Esophagus muscularis mucosa (tissue), 4 donors: ENCODE results near the gene TP53AIP1. TPM values are rescaled to one million over a fixed set of nuclear protein-coding genes. Genes with fewer than 3 reads are reported as not detected.

Experiments used
- DNase-seq: peaks from one replicate; pipeline ENCODE4 v3.0.0-alpha.2; 2017; ENCODE audit errors: extremely low spot score
- H3K27ac ChIP-seq, 4 donors: fragments of 200-600 bp; sonication (generic); replicated peaks in 1 of 4; 1 replicate in 3 of 4; 2 replicates in 1 of 4; pipeline ENCODE4 v1.5.1; 2016 to 2019; ENCODE audit warnings: mild to moderate bottlenecking in 1 of 4
- H3K27me3 ChIP-seq, 4 donors: fragments of 200-600 bp; sonication (generic); one replicate each; pipeline versions ENCODE4 v1.5.1 to v1.6.0; 2016 to 2019
- H3K36me3 ChIP-seq, 4 donors: fragments of 200-600 bp; sonication (generic); one replicate each; pipeline ENCODE4 v1.5.1; 2016 to 2019
- H3K4me1 ChIP-seq, 4 donors: fragments of 200-600 bp; sonication (generic); one replicate each; pipeline ENCODE4 v1.5.1; 2016 to 2019
- H3K4me3 ChIP-seq, 4 donors: fragments of 200-600 bp; sonication (generic); 1 replicate in 2 of 4; 2 replicates in 2 of 4; pipeline ENCODE4 v1.5.1; 2016 to 2019; ENCODE audit warnings: mild to moderate bottlenecking in 4 of 4, moderate library complexity in 1 of 4
- H3K9me3 ChIP-seq, 4 donors: fragments of 200-600 bp; sonication (generic); 1 replicate in 3 of 4; 2 replicates in 1 of 4; pipeline ENCODE4 v1.5.1; 2016 to 2019
- EP300 ChIP-seq: sonication (generic); formaldehyde crosslinking; IDR thresholded peaks from one replicate; pipeline ENCODE4 v1.6.1; 2017; ENCODE audit warnings: antibody characterized with exemption
- POLR2A ChIP-seq: fragments of 450-650 bp; IDR thresholded peaks from one replicate; pipeline ENCODE4 v1.6.1; 2017; ENCODE audit warnings: antibody characterized with exemption, moderate library complexity, mild to moderate bottlenecking, low read depth
- POLR2AphosphoS5 ChIP-seq, 2 donors: sonication (generic); formaldehyde crosslinking; IDR thresholded peaks; one replicate each; pipeline ENCODE4 v1.6.1; 2017; ENCODE audit warnings: antibody characterized with exemption in 2 of 2
- WGBS: methylation state at CpG from one replicate; pipeline ENCODE4 v1.1.5; 2018; 5-methylcytosine and 5-hydroxymethylcytosine counted together
- intact Hi-C: fragments of 100-400 bp; cut with DNase I; formaldehyde crosslinking; loops from one replicate; pipeline ENCODE4 v1.15.1; 2023
- total RNA-seq, 4 donors: library from RNA; depleted of rRNA; stranded (reverse); fragments of >200 nt; gene quantifications; one replicate each; pipeline versions ENCODE4 v1.1.0 to v1.2.1, GENCODE V29; 2016
- TF ChIP-seq, protein P1 (sequence below), 3 experiments: fragments of 200-600 bp in 2 of 3; fragments of 450-650 bp in 1 of 3; sonication (generic) in 2 of 3; IDR thresholded peaks; one replicate each; pipeline ENCODE4 v1.5.1; 2017 to 2019; ENCODE audit warnings: antibody characterized with exemption in 3 of 3, mild to moderate bottlenecking in 2 of 3, moderate library complexity in 1 of 3

Gene TP53AIP1
- total RNA-seq, 4 donors from 2014 or later, result 0.57 TPM; not detected in 3

DNA sequence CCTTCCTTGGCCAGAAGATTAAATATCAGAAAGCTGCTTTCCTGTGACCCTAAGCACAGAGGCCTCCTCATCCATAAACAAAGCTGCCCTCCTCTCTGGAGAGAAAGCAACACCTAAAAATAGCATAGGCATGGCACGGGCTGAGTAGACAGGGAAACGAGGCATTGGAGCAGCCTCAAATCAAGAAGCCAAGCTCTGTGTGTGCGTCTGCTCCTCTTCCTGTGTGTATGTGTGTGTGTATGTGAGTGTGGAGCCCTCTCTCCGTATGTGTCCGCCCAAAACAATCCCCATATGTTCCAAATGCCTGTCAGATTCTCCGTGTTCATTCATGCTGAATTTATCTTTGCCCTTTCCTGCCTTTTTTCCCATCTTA is 27.5 kb downstream of the TP53AIP1 start:
- Histone ChIP-seq H3K27me3 (peaks cover 0 to 17% (median 0%) of the 10 kb centered on the region in 4 donors), H3K27ac (no peak overlapping the region), H3K36me3 (no peaks in the 10 kb centered on the region), H3K9me3 (no peaks in the 10 kb centered on the region), H3K4me1 (peaks cover 0 to 6% (median 0%) of the 10 kb centered on the region in 4 donors), H3K4me3 (no peak overlapping the region)
- TF ChIP-seq, protein P1, sequence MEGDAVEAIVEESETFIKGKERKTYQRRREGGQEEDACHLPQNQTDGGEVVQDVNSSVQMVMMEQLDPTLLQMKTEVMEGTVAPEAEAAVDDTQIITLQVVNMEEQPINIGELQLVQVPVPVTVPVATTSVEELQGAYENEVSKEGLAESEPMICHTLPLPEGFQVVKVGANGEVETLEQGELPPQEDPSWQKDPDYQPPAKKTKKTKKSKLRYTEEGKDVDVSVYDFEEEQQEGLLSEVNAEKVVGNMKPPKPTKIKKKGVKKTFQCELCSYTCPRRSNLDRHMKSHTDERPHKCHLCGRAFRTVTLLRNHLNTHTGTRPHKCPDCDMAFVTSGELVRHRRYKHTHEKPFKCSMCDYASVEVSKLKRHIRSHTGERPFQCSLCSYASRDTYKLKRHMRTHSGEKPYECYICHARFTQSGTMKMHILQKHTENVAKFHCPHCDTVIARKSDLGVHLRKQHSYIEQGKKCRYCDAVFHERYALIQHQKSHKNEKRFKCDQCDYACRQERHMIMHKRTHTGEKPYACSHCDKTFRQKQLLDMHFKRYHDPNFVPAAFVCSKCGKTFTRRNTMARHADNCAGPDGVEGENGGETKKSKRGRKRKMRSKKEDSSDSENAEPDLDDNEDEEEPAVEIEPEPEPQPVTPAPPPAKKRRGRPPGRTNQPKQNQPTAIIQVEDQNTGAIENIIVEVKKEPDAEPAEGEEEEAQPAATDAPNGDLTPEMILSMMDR (IDR thresholded peaks at IDR 0.05), result no peak
- no peak for TF ChIP-seq POLR2A
- TF ChIP-seq EP300, result no peak
- no peak for TF ChIP-seq POLR2AphosphoS5 (IDR thresholded peaks at IDR 0.05)
- WGBS, result 59% methylated on average over 6 of the region's 6 CpGs
- DNase-seq, result no peak
- intact Hi-C loops, result no loop called here

DNA sequence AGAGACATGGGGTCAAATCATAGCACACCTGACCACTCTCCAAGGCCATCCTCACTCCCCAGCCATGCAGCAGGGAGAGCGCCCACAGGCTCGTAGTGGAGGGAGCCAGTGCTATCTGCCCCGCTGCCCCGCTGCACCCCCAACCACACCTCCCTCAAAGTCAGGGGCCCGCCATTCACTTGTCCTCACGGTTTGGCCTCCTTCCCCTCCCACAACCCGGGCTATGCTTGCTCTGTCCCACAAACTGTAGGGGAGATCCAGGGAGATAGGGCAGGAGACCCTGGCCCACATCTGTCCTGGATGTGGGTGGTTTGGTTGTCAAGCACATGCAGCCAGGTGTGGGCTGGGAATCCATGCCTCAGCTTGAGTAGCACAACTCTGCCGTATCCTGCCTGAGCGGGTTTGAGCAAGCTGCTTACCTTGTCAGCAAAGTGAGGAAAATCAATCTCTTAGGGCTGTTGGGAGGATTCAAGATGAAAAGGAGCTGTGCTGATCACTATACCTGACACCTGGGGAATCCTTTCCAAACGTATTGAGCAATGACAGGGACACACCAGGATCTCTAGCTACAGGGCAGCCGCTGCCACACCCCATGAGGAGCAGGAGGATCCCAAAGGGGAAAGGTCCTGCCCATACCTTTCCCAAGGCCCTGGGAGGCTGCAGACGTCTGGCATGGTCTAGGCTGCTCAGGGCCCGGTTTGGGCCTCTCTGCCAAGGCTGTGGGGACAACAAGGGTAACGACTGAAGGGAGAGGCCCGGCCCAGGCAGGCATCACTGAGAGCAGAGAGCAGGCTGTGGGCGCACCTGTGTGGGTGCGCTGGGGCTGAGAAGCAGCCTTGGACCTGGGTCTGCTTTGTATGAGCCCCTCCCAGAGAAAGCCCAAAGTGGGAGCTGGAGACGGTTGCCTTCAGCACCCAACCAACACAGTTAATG is 28.2 kb downstream of the TP53AIP1 start:
- TF ChIP-seq EP300 (no peak), POLR2A (no peak), POLR2AphosphoS5 (IDR thresholded peaks at IDR 0.05) (no peak)
- TF ChIP-seq, protein P1 (IDR thresholded peaks at IDR 0.05), result no peak
- H3K9me3 ChIP-seq, result no peaks in the 10 kb centered on the region
- H3K27me3 ChIP-seq, result peaks cover 0 to 20% (median 0%) of the 10 kb centered on the region in 4 donors
- H3K4me1 ChIP-seq, result peaks cover 0 to 6% (median under 1%) of the 10 kb centered on the region in 4 donors
- no peak overlapping the region for H3K27ac ChIP-seq
- H3K36me3 ChIP-seq, result no peaks in the 10 kb centered on the region
- WGBS, result 92% methylated on average over 11 of the region's 18 CpGs
- no peak for DNase-seq
- H3K4me3 ChIP-seq, result no peak overlapping the region
- intact Hi-C loops, result no loop called here

DNA sequence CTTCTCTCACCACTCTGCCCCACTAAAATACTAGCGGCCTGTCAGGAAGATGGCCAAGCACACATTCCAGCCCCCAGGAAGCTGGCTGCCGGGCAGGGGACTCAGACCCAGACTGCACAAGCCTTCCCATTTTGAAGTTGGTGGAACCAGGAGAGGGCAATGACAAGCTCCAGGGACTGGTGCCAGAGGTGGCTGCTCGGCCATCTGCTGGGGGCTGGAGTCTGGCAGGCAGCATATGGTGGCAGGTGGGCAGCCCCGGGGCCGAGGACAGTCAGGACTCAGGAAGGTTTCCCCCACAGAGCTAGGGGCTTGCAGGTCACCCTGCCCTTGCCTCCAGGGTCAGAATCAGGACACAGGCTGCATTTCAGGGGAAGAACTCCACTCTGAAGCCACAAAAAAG is 28.9 kb downstream of the TP53AIP1 start:
- no peak overlapping the region for H3K4me3 ChIP-seq
- 100% methylated on average over 2 of the region's 5 CpGs for WGBS
- intact Hi-C loops, result no loop called here
- H3K27ac ChIP-seq, result no peak overlapping the region
- H3K4me1 ChIP-seq, result peaks cover 0 to 13% (median 7%) of the 10 kb centered on the region in 4 donors
- no peaks in the 10 kb centered on the region for H3K36me3 ChIP-seq
- H3K27me3 ChIP-seq, result peaks cover 0 to 26% (median 0%) of the 10 kb centered on the region in 4 donors
- no peak for TF ChIP-seq POLR2AphosphoS5 (IDR thresholded peaks at IDR 0.05)
- TF ChIP-seq EP300, result no peak
- no peak for TF ChIP-seq POLR2A
- TF ChIP-seq, protein P1 (IDR thresholded peaks at IDR 0.05), result no peak
- no peaks in the 10 kb centered on the region for H3K9me3 ChIP-seq
- DNase-seq, result no peak

DNA sequence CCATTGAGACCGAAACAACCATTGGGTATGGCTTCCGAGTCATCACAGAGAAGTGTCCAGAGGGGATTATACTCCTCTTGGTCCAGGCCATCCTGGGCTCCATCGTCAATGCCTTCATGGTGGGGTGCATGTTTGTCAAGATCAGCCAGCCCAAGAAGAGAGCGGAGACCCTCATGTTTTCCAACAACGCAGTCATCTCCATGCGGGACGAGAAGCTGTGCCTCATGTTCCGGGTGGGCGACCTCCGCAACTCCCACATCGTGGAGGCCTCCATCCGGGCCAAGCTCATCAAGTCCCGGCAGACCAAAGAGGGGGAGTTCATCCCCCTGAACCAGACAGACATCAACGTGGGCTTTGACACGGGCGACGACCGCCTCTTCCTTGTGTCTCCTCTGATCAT is 31.0 kb downstream of the TP53AIP1 start:
- H3K27ac ChIP-seq, result no peak overlapping the region
- H3K36me3 ChIP-seq, result no peaks in the 10 kb centered on the region
- DNase-seq, result no peak
- WGBS, result 95% methylated on average over 17 of the region's 18 CpGs
- H3K4me1 ChIP-seq, result peaks cover 0 to 26% (median 17%) of the 10 kb centered on the region in 4 donors
- H3K27me3 ChIP-seq, result peaks cover 0 to 26% (median 0%) of the 10 kb centered on the region in 4 donors
- intact Hi-C loops, result no loop called here
- H3K4me3 ChIP-seq, result no peak overlapping the region
- TF ChIP-seq EP300 (no peak), POLR2AphosphoS5 (IDR thresholded peaks at IDR 0.05) (no peak), POLR2A (no peak)
- TF ChIP-seq, protein P1 (IDR thresholded peaks at IDR 0.05), result no peak
- H3K9me3 ChIP-seq, result no peaks in the 10 kb centered on the region
